ENCODE results near the gene MAMLD1.

MAMLD1 gene

DNA sequence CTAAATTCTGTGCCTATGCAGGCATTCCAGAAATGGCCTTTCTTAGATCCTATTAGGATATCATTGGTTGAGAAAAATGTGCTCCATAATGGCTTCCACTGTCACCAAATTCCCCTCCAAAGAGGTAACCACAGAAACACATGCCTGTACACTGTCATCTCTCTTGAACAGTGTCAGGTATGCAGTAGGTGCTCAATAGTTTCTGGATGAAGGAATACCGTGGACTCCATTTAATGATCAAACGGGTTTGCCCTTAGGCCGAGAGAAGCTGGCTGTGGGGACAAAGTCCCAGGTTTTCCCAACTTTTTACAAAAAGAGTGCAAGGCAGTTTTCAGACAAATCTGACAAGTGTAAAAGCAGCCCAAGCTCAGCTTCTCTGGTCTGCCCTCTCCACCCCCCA lies 188.8 kb downstream of the MAMLD1 start:
- Histone ChIP-seq H3K27ac (replicated peaks) (no peak overlapping the region), H3K27me3 (ENCODE audit: insufficient read depth, poor library complexity, severe bottlenecking) (no peaks in the 10 kb centered on the region), H3K4me3 (replicated peaks; ENCODE audit: insufficient read depth, low read length) (no peak overlapping the region)
- TF ChIP-seq GABPA (IDR thresholded peaks at IDR 0.05; ENCODE audit: low read depth) (no peak), SPI1 (IDR thresholded peaks at IDR 0.05; ENCODE audit: borderline replicate concordance, low read depth) (no peak)
- TF ChIP-seq, protein P1, sequence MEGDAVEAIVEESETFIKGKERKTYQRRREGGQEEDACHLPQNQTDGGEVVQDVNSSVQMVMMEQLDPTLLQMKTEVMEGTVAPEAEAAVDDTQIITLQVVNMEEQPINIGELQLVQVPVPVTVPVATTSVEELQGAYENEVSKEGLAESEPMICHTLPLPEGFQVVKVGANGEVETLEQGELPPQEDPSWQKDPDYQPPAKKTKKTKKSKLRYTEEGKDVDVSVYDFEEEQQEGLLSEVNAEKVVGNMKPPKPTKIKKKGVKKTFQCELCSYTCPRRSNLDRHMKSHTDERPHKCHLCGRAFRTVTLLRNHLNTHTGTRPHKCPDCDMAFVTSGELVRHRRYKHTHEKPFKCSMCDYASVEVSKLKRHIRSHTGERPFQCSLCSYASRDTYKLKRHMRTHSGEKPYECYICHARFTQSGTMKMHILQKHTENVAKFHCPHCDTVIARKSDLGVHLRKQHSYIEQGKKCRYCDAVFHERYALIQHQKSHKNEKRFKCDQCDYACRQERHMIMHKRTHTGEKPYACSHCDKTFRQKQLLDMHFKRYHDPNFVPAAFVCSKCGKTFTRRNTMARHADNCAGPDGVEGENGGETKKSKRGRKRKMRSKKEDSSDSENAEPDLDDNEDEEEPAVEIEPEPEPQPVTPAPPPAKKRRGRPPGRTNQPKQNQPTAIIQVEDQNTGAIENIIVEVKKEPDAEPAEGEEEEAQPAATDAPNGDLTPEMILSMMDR (IDR thresholded peaks at IDR 0.05; ENCODE audit: insufficient read depth, low read length), result no peak
- TF ChIP-seq, protein P2, sequence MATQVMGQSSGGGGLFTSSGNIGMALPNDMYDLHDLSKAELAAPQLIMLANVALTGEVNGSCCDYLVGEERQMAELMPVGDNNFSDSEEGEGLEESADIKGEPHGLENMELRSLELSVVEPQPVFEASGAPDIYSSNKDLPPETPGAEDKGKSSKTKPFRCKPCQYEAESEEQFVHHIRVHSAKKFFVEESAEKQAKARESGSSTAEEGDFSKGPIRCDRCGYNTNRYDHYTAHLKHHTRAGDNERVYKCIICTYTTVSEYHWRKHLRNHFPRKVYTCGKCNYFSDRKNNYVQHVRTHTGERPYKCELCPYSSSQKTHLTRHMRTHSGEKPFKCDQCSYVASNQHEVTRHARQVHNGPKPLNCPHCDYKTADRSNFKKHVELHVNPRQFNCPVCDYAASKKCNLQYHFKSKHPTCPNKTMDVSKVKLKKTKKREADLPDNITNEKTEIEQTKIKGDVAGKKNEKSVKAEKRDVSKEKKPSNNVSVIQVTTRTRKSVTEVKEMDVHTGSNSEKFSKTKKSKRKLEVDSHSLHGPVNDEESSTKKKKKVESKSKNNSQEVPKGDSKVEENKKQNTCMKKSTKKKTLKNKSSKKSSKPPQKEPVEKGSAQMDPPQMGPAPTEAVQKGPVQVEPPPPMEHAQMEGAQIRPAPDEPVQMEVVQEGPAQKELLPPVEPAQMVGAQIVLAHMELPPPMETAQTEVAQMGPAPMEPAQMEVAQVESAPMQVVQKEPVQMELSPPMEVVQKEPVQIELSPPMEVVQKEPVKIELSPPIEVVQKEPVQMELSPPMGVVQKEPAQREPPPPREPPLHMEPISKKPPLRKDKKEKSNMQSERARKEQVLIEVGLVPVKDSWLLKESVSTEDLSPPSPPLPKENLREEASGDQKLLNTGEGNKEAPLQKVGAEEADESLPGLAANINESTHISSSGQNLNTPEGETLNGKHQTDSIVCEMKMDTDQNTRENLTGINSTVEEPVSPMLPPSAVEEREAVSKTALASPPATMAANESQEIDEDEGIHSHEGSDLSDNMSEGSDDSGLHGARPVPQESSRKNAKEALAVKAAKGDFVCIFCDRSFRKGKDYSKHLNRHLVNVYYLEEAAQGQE (IDR thresholded peaks at IDR 0.05; ENCODE audit: insufficient replicate concordance, low read depth), result no peak
- DNase-seq (ENCODE audit: low read depth in 1 of 2, low spot score in 1 of 2), result no peak

DNA sequence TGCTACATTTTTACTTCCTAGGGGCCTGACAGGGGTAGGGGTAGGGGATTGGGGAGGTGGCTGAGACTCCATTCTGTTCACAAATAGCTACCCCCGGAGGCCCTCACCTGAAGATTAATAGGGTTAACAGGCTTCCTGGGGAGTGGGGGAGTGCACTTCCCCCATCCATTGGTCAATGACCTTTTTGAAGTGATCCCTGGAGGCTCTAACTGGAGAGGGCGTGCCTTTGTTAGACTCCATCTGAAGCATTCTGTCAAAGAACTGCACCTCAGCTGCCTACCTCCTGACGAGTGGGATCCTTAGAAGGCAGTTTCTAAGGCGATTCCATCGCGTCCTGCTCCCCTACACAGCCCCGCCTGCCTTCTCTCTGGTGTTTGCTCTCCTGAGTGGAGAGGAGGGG lies 195.3 kb downstream of the MAMLD1 start:
- no peak for DNase-seq (ENCODE audit: low read depth in 1 of 2, low spot score in 1 of 2)
- Histone ChIP-seq H3K4me3 (replicated peaks; ENCODE audit: insufficient read depth, low read length) (no peak overlapping the region), H3K27ac (replicated peaks) (no peak overlapping the region), H3K27me3 (ENCODE audit: insufficient read depth, poor library complexity, severe bottlenecking) (no peaks in the 10 kb centered on the region)
- TF ChIP-seq POLR2AphosphoS5 (IDR thresholded peaks at IDR 0.05; ENCODE audit: low read depth), result no peak
- no peak for TF ChIP-seq SPI1 (IDR thresholded peaks at IDR 0.05; ENCODE audit: borderline replicate concordance, low read depth)
- TF ChIP-seq, protein P2 (IDR thresholded peaks at IDR 0.05; ENCODE audit: insufficient replicate concordance, low read depth), result no peak
- TF ChIP-seq GABPA (IDR thresholded peaks at IDR 0.05; ENCODE audit: low read depth), result no peak
- TF ChIP-seq, protein P1 (IDR thresholded peaks at IDR 0.05; ENCODE audit: insufficient read depth, low read length), result no peak
